Uterus (tissue), 4 donors: ENCODE results near the gene CST9. TPM values are rescaled to one million over a fixed set of nuclear protein-coding genes. Genes with fewer than 3 reads are reported as not detected.
A peak's percentile ranks its signal among the peaks of the same experiment; 100 is the strongest.

Source experiments
- DNase-seq, 2 donors: peaks; one replicate each; pipeline ENCODE4 v3.0.0-alpha.2; 2019 to 2020
- H3K27ac ChIP-seq, 2 donors: fragments of 200-600 bp; sonication (generic); 1 replicate in 1 of 2; 2 replicates in 1 of 2; pipeline ENCODE4 v1.5.1; 2016 to 2018
- H3K27me3 ChIP-seq, 2 donors: fragments of 200-600 bp; sonication (generic); one replicate each; pipeline ENCODE4 v1.5.1; 2018 to 2019; ENCODE audit warnings: control low read depth in 1 of 2
- H3K36me3 ChIP-seq, 2 donors: fragments of 200-600 bp; sonication (generic); one replicate each; pipeline ENCODE4 v1.5.1; 2019; ENCODE audit warnings: control low read depth in 1 of 2
- H3K4me1 ChIP-seq, 2 donors: fragments of 200-600 bp; sonication (generic); one replicate each; pipeline ENCODE4 v1.5.1; 2018 to 2019; ENCODE audit warnings: control low read depth in 1 of 2
- H3K4me3 ChIP-seq, 2 donors: fragments of 200-600 bp; sonication (generic); 1 replicate in 1 of 2; 2 replicates in 1 of 2; pipeline ENCODE4 v1.5.1; 2018 to 2019; ENCODE audit warnings: mild to moderate bottlenecking in 1 of 2
- H3K9me3 ChIP-seq, 2 donors: fragments of 200-600 bp; sonication (generic); one replicate each; pipeline ENCODE4 v1.5.1; 2019; ENCODE audit warnings: control low read depth in 1 of 2
- CTCF ChIP-seq, 4 experiments: fragments of 200-600 bp in 2 of 4; fragments of 450-650 bp in 2 of 4; sonication (generic) in 2 of 4; IDR thresholded peaks; one replicate each; pipeline ENCODE4 v1.5.1; 2016 to 2019; ENCODE audit warnings: antibody characterized with exemption in 4 of 4, mild to moderate bottlenecking in 2 of 4, moderate library complexity in 1 of 4
- POLR2A ChIP-seq, 2 donors: fragments of 450-650 bp; IDR thresholded peaks; one replicate each; pipeline ENCODE4 v1.6.1; 2016; ENCODE audit warnings: antibody characterized with exemption in 2 of 2, mild to moderate bottlenecking in 1 of 2, moderate library complexity in 1 of 2
- intact Hi-C: fragments of 100-400 bp; cut with DNase I; formaldehyde crosslinking; loops from one replicate; pipeline ENCODE4 v1.15.1; 2023; ENCODE audit warnings: low total_unique reads
- total RNA-seq, 4 donors: library from RNA; depleted of rRNA in 3 of 4; stranded (reverse); fragments of >200 nt in 3 of 4; gene quantifications; one replicate each; pipeline versions ENCODE4 v1.1.0 to v1.2.4, GENCODE V29; 2014 to 2023
- donor health status: DM: yes; HTN: yes; CAD: no.

The CST9 gene
- total RNA-seq, 4 donors from 2014 or later: not detected

- Histone ChIP-seq H3K4me3 (no peak overlapping the region), H3K9me3 (no peaks in the 10 kb centered on the region), H3K27me3 (no peaks in the 10 kb centered on the region), H3K36me3 (no peaks in the 10 kb centered on the region), H3K4me1 (no peaks in the 10 kb centered on the region), H3K27ac (no peak overlapping the region)
- no peak for DNase-seq
- no peak for TF ChIP-seq POLR2A (IDR thresholded peaks at IDR 0.05)
- TF ChIP-seq CTCF (IDR thresholded peaks at IDR 0.05): no peak
- intact Hi-C loops: loop anchor here (10.0 kb wide), 1 partner anchor 163 kb away; no protein-coding TSS in a partner anchor
Observed at GRCh38 chr20:23607497-23608245, 2.0 kb upstream of the CST9 start.

- H3K27me3 ChIP-seq: no peaks in the 10 kb centered on the region
- H3K36me3 ChIP-seq: no peaks in the 10 kb centered on the region
- H3K9me3 ChIP-seq: no peaks in the 10 kb centered on the region
- peak; percentile 79 to 85 for DNase-seq
- intact Hi-C loops: loop anchor here (10.0 kb wide), 1 partner anchor 162 kb away; no protein-coding TSS in a partner anchor
- H3K4me3 ChIP-seq: no peak overlapping the region
- no peaks in the 10 kb centered on the region for H3K4me1 ChIP-seq
- no peak overlapping the region for H3K27ac ChIP-seq
- no peak for TF ChIP-seq POLR2A (IDR thresholded peaks at IDR 0.05)
- TF ChIP-seq CTCF (IDR thresholded peaks at IDR 0.05): peak; percentile 75 to 91 (median 86)
Observed at GRCh38 chr20:23606652-23607049, 934 bp upstream of the CST9 start.

GRCh38 chr20:23604306-23604705, 1.4 kb downstream of the CST9 start:
- H3K4me3 ChIP-seq: no peak overlapping the region
- no peaks in the 10 kb centered on the region for H3K27me3 ChIP-seq
- H3K27ac ChIP-seq: no peak overlapping the region
- no peaks in the 10 kb centered on the region for H3K9me3 ChIP-seq
- intact Hi-C loops: loop anchor here (10.0 kb wide), 1 partner anchor 160 kb away; no protein-coding TSS in a partner anchor
- H3K36me3 ChIP-seq: no peaks in the 10 kb centered on the region
- DNase-seq: no peak
- TF ChIP-seq POLR2A (IDR thresholded peaks at IDR 0.05): no peak
- no peak for TF ChIP-seq CTCF (IDR thresholded peaks at IDR 0.05)
- H3K4me1 ChIP-seq: no peaks in the 10 kb centered on the region

GRCh38 chr20:23603321-23603720, 2.4 kb downstream of the CST9 start:
- no peaks in the 10 kb centered on the region for H3K36me3 ChIP-seq
- no peaks in the 10 kb centered on the region for H3K4me1 ChIP-seq
- H3K27me3 ChIP-seq: no peaks in the 10 kb centered on the region
- no peak overlapping the region for H3K4me3 ChIP-seq
- TF ChIP-seq CTCF (IDR thresholded peaks at IDR 0.05) (no peak), POLR2A (IDR thresholded peaks at IDR 0.05) (no peak)
- no peak for DNase-seq
- intact Hi-C loops: loop anchor here (10.0 kb wide), 1 partner anchor 159 kb away; no protein-coding TSS in a partner anchor
- no peak overlapping the region for H3K27ac ChIP-seq
- H3K9me3 ChIP-seq: no peaks in the 10 kb centered on the region

- Histone ChIP-seq H3K4me1 (no peaks in the 10 kb centered on the region), H3K4me3 (no peak overlapping the region), H3K27ac (no peak overlapping the region), H3K36me3 (no peaks in the 10 kb centered on the region), H3K9me3 (no peaks in the 10 kb centered on the region), H3K27me3 (no peaks in the 10 kb centered on the region)
- intact Hi-C loops: loop anchor here (10.0 kb wide), 1 partner anchor 158 kb away; no protein-coding TSS in a partner anchor
- no peak for DNase-seq
- TF ChIP-seq POLR2A (IDR thresholded peaks at IDR 0.05): no peak
- no peak for TF ChIP-seq CTCF (IDR thresholded peaks at IDR 0.05)
Observed at GRCh38 chr20:23602699-23603098, 3.0 kb downstream of the CST9 start.
